SK-N-SH (cell line): ENCODE measurements around the gene P2RY12.

ENCODE experiments used
- GABPA ChIP-seq: IDR thresholded peaks from 2 replicates; pipeline ENCODE4 v1.4.0; 2012; ENCODE audit warnings: low read depth, mild to moderate bottlenecking
- RFX5 ChIP-seq: IDR thresholded peaks from 2 replicates; pipeline ENCODE4 v1.6.1; 2012; ENCODE audit warnings: mild to moderate bottlenecking, improper control_type of control experiment, low read length
- SIN3A ChIP-seq: IDR thresholded peaks from 2 replicates; pipeline ENCODE4 v1.6.1; 2012; ENCODE audit warnings: low read depth, mild to moderate bottlenecking, low read length, moderate library complexity, borderline replicate concordance
- TF ChIP-seq, protein P1 (sequence below): fragments of 200-600 bp; sonication (generic); IDR thresholded peaks from 2 replicates; pipeline ENCODE4 v1.6.1; 2017; ENCODE audit warnings: antibody characterized with exemption, mild to moderate bottlenecking, moderate library complexity

DNA sequence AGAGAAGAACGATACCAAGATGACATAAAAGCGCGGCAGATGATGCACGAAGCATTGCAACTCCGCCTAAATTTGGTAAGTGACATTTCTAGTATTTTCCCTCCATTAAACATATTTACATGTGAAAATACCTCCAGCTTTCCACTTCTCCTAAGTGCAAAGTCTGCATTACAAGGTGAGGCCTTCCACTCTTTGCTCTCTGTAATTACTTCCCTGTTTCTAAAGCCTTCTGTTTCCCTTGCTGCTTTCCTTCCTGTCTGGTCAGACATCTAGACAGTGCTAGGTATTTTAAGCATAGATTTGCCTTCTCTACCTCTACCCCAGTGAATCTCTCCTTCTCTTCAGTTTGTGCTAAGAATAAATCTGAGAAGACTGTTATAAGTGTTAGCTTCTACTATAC is 1.9 kb downstream of the P2RY12 start:
- TF ChIP-seq, protein P1, sequence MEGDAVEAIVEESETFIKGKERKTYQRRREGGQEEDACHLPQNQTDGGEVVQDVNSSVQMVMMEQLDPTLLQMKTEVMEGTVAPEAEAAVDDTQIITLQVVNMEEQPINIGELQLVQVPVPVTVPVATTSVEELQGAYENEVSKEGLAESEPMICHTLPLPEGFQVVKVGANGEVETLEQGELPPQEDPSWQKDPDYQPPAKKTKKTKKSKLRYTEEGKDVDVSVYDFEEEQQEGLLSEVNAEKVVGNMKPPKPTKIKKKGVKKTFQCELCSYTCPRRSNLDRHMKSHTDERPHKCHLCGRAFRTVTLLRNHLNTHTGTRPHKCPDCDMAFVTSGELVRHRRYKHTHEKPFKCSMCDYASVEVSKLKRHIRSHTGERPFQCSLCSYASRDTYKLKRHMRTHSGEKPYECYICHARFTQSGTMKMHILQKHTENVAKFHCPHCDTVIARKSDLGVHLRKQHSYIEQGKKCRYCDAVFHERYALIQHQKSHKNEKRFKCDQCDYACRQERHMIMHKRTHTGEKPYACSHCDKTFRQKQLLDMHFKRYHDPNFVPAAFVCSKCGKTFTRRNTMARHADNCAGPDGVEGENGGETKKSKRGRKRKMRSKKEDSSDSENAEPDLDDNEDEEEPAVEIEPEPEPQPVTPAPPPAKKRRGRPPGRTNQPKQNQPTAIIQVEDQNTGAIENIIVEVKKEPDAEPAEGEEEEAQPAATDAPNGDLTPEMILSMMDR, result no peak
- TF ChIP-seq SIN3A (no peak), GABPA (no peak), RFX5 (no peak)
